GM12878 (cell line): ENCODE measurements around the gene SASH1. TPM values are rescaled to one million over a fixed set of nuclear protein-coding genes. Genes with fewer than 3 reads are reported as not detected.

ENCODE experiments used
- ATAC-seq: fragments of 200-7000 bp; cut with Tn5 transposase; 3 replicates; pipeline ENCODE4 v1.9.1; 2020; ENCODE audit warnings: mild to moderate bottlenecking, moderate library complexity
- BruUV-seq: library from RNA; stranded (reverse); fragments of 400-500 nt; replicated peaks from 2 replicates; lab custom pipeline; 2021; lab: Mats Ljungman, UMichigan
- CTCF ChIA-PET: fragments of 300-600 bp; sonication (Branson Sonifier 250); formaldehyde crosslinking; extraction: SDS; loops from one replicate; lab custom pipeline; 2021; ENCODE audit warnings: inconsistent platforms; lab: Yijun Ruan, JAX
- POLR2A ChIA-PET: fragments of 350-600 bp; formaldehyde crosslinking; extraction: SDS; loops from one replicate; lab custom pipeline; 2021; ENCODE audit warnings: inconsistent platforms; lab: Charles Lee
- RAD21 ChIA-PET: fragments of 300-600 bp; sonication (Branson Sonifier 250); formaldehyde crosslinking; loops from one replicate; lab custom pipeline; 2023; ENCODE audit warnings: antibody characterized with exemption; ENCODE audit not compliant: unreplicated experiment; lab: Charles Lee
- SMC1A ChIA-PET: fragments of 300-600 bp; sonication (Branson Sonifier 250); formaldehyde crosslinking; loops from one replicate; lab custom pipeline; 2023; ENCODE audit not compliant: unreplicated experiment, uncharacterized antibody; lab: Charles Lee
- DNase-seq: peaks from one replicate; pipeline ENCODE4 v3.0.0-alpha.2; 2011; ENCODE audit warnings: low read depth, low spot score
- FAIRE-seq: peaks from 3 replicates; lab custom pipeline; 2011; peaks lifted over from hg19 to GRCh38; lab: Jason Lieb, UNC
- H2AFZ ChIP-seq: 2 replicates; pipeline ENCODE4 v1.6.0; 2011; ENCODE audit warnings: low read depth, low read length, control low read depth; ENCODE audit not compliant: control insufficient read depth
- H3K27ac ChIP-seq: 2 replicates; pipeline ENCODE4 v1.5.1; 2011; ENCODE audit warnings: control low read depth; ENCODE audit not compliant: control insufficient read depth, insufficient read depth
- H3K27me3 ChIP-seq, 2 experiments: replicated peaks in 1 of 2; 2 replicates each; pipeline versions ENCODE4 v1.6.0 to v1.6.1; 2011; ENCODE audit warnings: low read length in 1 of 2; ENCODE audit not compliant: control insufficient read depth in 2 of 2, insufficient read depth in 2 of 2
- H3K36me3 ChIP-seq, 2 experiments: 2 replicates each; pipeline ENCODE4 v1.5.1; 2011; ENCODE audit warnings: low read length in 1 of 2; ENCODE audit not compliant: control insufficient read depth in 2 of 2, insufficient read depth in 2 of 2
- H3K4me1 ChIP-seq: 2 replicates; pipeline ENCODE4 v1.6.1; 2011; ENCODE audit warnings: mild to moderate bottlenecking, low read length, moderate library complexity, mixed read lengths; ENCODE audit not compliant: control insufficient read depth, insufficient read depth
- H3K4me2 ChIP-seq: 2 replicates; pipeline ENCODE4 v1.6.0; 2011; ENCODE audit warnings: control low read depth; ENCODE audit not compliant: control insufficient read depth, insufficient read depth
- H3K4me3 ChIP-seq: fragments of 200-600 bp; sonication (generic); 2 replicates; pipeline ENCODE4 v1.5.1; 2016
- H3K79me2 ChIP-seq: 2 replicates; pipeline ENCODE4 v1.6.0; 2011; ENCODE audit warnings: low read length; ENCODE audit not compliant: control insufficient read depth, insufficient read depth
- H3K9ac ChIP-seq: 2 replicates; pipeline ENCODE4 v1.8.0; 2011; ENCODE audit warnings: low read length, control low read depth, mixed read lengths; ENCODE audit not compliant: control insufficient read depth, insufficient read depth
- H3K9me3 ChIP-seq: replicated peaks from 3 replicates; pipeline ENCODE4 v1.5.1; 2011; ENCODE audit warnings: mild to moderate bottlenecking, low read length; ENCODE audit not compliant: control insufficient read depth, insufficient read depth
- H4K20me1 ChIP-seq: 2 replicates; pipeline ENCODE4 v1.6.0; 2011; ENCODE audit not compliant: control insufficient read depth, insufficient read depth
- BMI1 ChIP-seq: fragments of 450-650 bp; IDR thresholded peaks from 2 replicates; pipeline ENCODE4 v1.6.1; 2016; ENCODE audit warnings: mild to moderate bottlenecking, moderate library complexity, borderline replicate concordance
- DPF2 ChIP-seq: fragments of 450-650 bp; IDR thresholded peaks from 2 replicates; pipeline ENCODE4 v1.6.1; 2017; ENCODE audit warnings: mild to moderate bottlenecking
- MEF2B ChIP-seq: fragments of 450-650 bp; IDR thresholded peaks from 2 replicates; pipeline ENCODE4 v1.6.1; 2018; ENCODE audit warnings: mild to moderate bottlenecking, moderate library complexity; ENCODE audit not compliant: partially characterized antibody, poor library complexity, severe bottlenecking
- MTA2 ChIP-seq: fragments of 450-650 bp; IDR thresholded peaks from 2 replicates; pipeline ENCODE4 v1.6.1; 2016; ENCODE audit warnings: low read depth, mild to moderate bottlenecking, moderate library complexity
- MXI1 ChIP-seq: fragments of 150-350 bp; IDR thresholded peaks from 2 replicates; pipeline ENCODE4 v1.6.1; 2011; ENCODE audit warnings: low read depth, mild to moderate bottlenecking, inconsistent platforms, low read length, improper control_type of control experiment
- NFYA ChIP-seq: IDR thresholded peaks from 2 replicates; pipeline ENCODE4 v1.6.1; 2011; ENCODE audit warnings: low read depth, mild to moderate bottlenecking, low read length, improper control_type of control experiment, borderline replicate concordance
- PKNOX1 ChIP-seq: fragments of 450-650 bp; IDR thresholded peaks from 2 replicates; pipeline ENCODE4 v1.6.1; 2016; ENCODE audit warnings: mild to moderate bottlenecking
- WGBS: methylation state at CpG from one replicate; pipeline ENCODE4 v1.1.6; 2016; ENCODE audit warnings: low lambda C conversion rate; ENCODE audit not compliant: insufficient replicate concordance, insufficient coverage; ENCODE audit errors: missing lambda C conversion rate; 5-methylcytosine and 5-hydroxymethylcytosine counted together
- in situ Hi-C: fragments of 300-500 bp; cut with MboI; formaldehyde crosslinking; loops from 9 replicates; pipeline ENCODE4 v1.14.3; 2018; ENCODE audit warnings: mixed read lengths
- intact Hi-C: fragments of 100-400 bp; cut with micrococcal nuclease; formaldehyde crosslinking; loops from one replicate; pipeline ENCODE4 v1.14.2; 2022; ENCODE audit not compliant: unreplicated experiment
- polyA plus RNA-seq, 11 experiments: library from polyadenylated mRNA; depleted of rRNA in 4 of 11; unstranded in 6 of 11; stranded (reverse) in 5 of 11; fragments of >200 nt; fragmentation: Nextera tagmentation in 4 of 11; fragmentation: Illumina TruSeq in 1 of 11; extraction: Ambion mirVana in 4 of 11; extraction: Trizol in 1 of 11; gene quantifications; 1 replicate in 1 of 11; 2 replicates in 10 of 11; pipeline versions ENCODE4 v1.2.1 to v1.2.3, GENCODE V29; 2011 to 2016; ENCODE audit warnings: inconsistent platforms in 2 of 11, missing spikeins in 2 of 11, low read depth in 1 of 11
- total RNA-seq, 4 experiments: library from RNA; depleted of rRNA in 3 of 4; stranded (reverse); fragments of >200 nt in 3 of 4; fragmentation: Illumina TruSeq in 1 of 4; extraction: Trizol in 1 of 4; gene quantifications; 2 replicates each; pipeline versions ENCODE4 v1.2.1 to v1.2.3, GENCODE V29; 2013 to 2021
- TF ChIP-seq, protein P1 (sequence below): IDR thresholded peaks from 2 replicates; pipeline ENCODE4 v1.6.1; 2011; ENCODE audit warnings: borderline replicate concordance, low read depth, mild to moderate bottlenecking, moderate library complexity, mixed read lengths, low read length; ENCODE audit not compliant: insufficient read depth; ENCODE audit errors: extremely low read length
- TF ChIP-seq, protein P2 (sequence below): fragments of 450-650 bp; formaldehyde crosslinking; IDR thresholded peaks from 2 replicates; pipeline ENCODE4 v1.4.0; 2020; ENCODE audit warnings: mild to moderate bottlenecking, moderate library complexity

The SASH1 gene
- total and polyA plus RNA-seq, 10 of the 15 experiments (the other 5 are each of a cell fraction or from before 2014, with no cell fraction given), result 0.01 to 0.73 (median 0.14) TPM; not detected in 4

DNA sequence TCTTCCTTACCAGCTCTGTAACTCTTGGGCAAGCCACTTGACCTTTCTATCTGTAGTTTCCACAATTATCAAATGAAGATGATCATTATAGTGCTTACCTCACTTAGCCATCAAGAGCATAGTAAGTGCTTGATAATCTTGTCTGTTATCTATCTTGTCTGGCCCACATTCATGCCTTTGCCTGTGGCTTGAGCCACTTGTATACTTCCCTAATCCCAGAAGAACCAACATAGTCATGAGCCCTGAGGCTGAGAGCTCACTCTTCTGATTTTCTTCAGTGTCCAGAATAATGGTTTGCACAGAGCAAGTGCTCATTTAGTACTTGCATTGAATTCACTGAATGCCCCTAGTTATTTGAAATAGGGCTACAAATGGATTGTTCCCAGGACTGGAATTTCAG, 108.2 kb downstream of the SASH1 start:
- no peaks in the 10 kb centered on the region for H4K20me1 ChIP-seq
- H3K36me3 ChIP-seq, result no peaks in the 10 kb centered on the region
- CTCF ChIA-PET, result interaction anchor here (1.8 kb wide), 1 partner anchor 13 kb away, joined by 5 read pairs; no protein-coding TSS in a partner anchor
- SMC1A ChIA-PET, result no interaction called here
- H3K27me3 ChIP-seq, result no peaks in the 10 kb centered on the region; a peak in 1 of 4 replicates
- no peak overlapping the region for H3K9ac ChIP-seq
- no peaks in the 10 kb centered on the region for H3K79me2 ChIP-seq
- H3K4me2 ChIP-seq, result no peak overlapping the region
- no peak overlapping the region for H2AFZ ChIP-seq
- no TSS peak for BruUV-seq
- in situ Hi-C loops, result no loop called here
- FAIRE-seq, result no peak
- no peaks in the 10 kb centered on the region for H3K9me3 ChIP-seq
- H3K27ac ChIP-seq, result no peak overlapping the region
- H3K4me1 ChIP-seq, result no peaks in the 10 kb centered on the region
- no peak for TF ChIP-seq MXI1
- TF ChIP-seq MEF2B, result no peak
- TF ChIP-seq BMI1, result no peak
- TF ChIP-seq, all 136 proteins: peak for 0
- H3K4me3 ChIP-seq, result no peak overlapping the region
- ATAC-seq, result no peak
- no peak for DNase-seq
- ChIA-PET POLR2A (no interaction called here), RAD21 (no interaction called here)
- intact Hi-C loops, result no loop called here

DNA sequence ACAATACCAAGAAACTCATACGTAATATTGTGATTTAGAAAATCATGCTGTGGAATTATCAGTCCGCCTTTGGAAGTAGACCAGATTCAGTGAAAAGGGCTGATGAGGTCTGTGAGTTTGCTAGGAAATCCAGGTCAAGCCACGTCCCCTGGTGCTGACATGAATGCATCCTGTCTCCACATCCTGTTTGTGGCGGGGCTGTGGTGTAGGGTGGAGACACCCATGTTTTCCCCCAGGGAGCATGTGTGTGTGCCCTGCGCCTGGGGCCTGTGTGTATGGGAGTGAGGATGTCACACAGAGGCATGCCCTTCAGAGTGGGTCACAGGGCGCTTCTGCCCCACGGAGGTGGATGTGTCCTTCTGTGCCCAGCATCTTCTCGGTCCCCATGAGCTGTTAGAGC, 109.1 kb downstream of the SASH1 start:
- WGBS, result 15% methylated on average over 8 of the region's 8 CpGs
- intact Hi-C loops, result no loop called here
- CTCF ChIA-PET, result interaction anchor here (1.8 to 2.5 kb wide), 2 partner anchors 13 to 14 kb away, joined by 5 to 6 read pairs; no protein-coding TSS in a partner anchor

More for the DNA sequence above, 109.1 kb downstream of the SASH1 start:
- DNase-seq, result no peak
- Histone ChIP-seq H4K20me1 (no peaks in the 10 kb centered on the region), H3K36me3 (no peaks in the 10 kb centered on the region), H3K4me2 (no peak overlapping the region), H3K27ac (no peak overlapping the region), H3K4me3 (no peak overlapping the region), H3K9me3 (no peaks in the 10 kb centered on the region), H3K27me3 (no peaks in the 10 kb centered on the region; a peak in 1 of 4 replicates), H3K79me2 (no peaks in the 10 kb centered on the region), H2AFZ (no peak overlapping the region), H3K4me1 (no peaks in the 10 kb centered on the region), H3K9ac (no peak overlapping the region)
- POLR2A ChIA-PET, result no interaction called here
- in situ Hi-C loops, result no loop called here
- ATAC-seq, result no peak
- FAIRE-seq, result peak; percentile 31
- RAD21 ChIA-PET, result no interaction called here
- TF ChIP-seq NFYA, result no peak
- TF ChIP-seq, protein P1, sequence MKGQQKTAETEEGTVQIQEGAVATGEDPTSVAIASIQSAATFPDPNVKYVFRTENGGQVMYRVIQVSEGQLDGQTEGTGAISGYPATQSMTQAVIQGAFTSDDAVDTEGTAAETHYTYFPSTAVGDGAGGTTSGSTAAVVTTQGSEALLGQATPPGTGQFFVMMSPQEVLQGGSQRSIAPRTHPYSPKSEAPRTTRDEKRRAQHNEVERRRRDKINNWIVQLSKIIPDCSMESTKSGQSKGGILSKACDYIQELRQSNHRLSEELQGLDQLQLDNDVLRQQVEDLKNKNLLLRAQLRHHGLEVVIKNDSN, result no peak
- no peak for TF ChIP-seq MXI1
- TF ChIP-seq, protein P2, sequence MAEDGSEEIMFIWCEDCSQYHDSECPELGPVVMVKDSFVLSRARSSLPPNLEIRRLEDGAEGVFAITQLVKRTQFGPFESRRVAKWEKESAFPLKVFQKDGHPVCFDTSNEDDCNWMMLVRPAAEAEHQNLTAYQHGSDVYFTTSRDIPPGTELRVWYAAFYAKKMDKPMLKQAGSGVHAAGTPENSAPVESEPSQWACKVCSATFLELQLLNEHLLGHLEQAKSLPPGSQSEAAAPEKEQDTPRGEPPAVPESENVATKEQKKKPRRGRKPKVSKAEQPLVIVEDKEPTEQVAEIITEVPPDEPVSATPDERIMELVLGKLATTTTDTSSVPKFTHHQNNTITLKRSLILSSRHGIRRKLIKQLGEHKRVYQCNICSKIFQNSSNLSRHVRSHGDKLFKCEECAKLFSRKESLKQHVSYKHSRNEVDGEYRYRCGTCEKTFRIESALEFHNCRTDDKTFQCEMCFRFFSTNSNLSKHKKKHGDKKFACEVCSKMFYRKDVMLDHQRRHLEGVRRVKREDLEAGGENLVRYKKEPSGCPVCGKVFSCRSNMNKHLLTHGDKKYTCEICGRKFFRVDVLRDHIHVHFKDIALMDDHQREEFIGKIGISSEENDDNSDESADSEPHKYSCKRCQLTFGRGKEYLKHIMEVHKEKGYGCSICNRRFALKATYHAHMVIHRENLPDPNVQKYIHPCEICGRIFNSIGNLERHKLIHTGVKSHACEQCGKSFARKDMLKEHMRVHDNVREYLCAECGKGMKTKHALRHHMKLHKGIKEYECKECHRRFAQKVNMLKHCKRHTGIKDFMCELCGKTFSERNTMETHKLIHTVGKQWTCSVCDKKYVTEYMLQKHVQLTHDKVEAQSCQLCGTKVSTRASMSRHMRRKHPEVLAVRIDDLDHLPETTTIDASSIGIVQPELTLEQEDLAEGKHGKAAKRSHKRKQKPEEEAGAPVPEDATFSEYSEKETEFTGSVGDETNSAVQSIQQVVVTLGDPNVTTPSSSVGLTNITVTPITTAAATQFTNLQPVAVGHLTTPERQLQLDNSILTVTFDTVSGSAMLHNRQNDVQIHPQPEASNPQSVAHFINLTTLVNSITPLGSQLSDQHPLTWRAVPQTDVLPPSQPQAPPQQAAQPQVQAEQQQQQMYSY (CRISPR knock-in tag), result no peak
- TF ChIP-seq MTA2, result no peak
- TF ChIP-seq DPF2, result no peak
- TF ChIP-seq PKNOX1, result no peak
- SMC1A ChIA-PET, result no interaction called here
- BruUV-seq, result no TSS peak
